GM23248 (cell line): ENCODE results near the gene HAUS5.

Experiments used
- EZH2 ChIP-seq: fragments of 200-600 bp; sonication (generic); IDR thresholded peaks from 2 replicates; pipeline ENCODE4 v1.6.1; 2018; ENCODE audit warnings: antibody characterized with exemption, mild to moderate bottlenecking; ENCODE audit not compliant: insufficient read depth, poor library complexity, severe bottlenecking
- EZH2phosphoT487 ChIP-seq: fragments of 200-600 bp; sonication (generic); IDR thresholded peaks from 2 replicates; pipeline ENCODE4 v1.6.1; 2018; ENCODE audit warnings: antibody characterized with exemption, moderate library complexity, mild to moderate bottlenecking, low read depth; ENCODE audit not compliant: insufficient read depth

DNA sequence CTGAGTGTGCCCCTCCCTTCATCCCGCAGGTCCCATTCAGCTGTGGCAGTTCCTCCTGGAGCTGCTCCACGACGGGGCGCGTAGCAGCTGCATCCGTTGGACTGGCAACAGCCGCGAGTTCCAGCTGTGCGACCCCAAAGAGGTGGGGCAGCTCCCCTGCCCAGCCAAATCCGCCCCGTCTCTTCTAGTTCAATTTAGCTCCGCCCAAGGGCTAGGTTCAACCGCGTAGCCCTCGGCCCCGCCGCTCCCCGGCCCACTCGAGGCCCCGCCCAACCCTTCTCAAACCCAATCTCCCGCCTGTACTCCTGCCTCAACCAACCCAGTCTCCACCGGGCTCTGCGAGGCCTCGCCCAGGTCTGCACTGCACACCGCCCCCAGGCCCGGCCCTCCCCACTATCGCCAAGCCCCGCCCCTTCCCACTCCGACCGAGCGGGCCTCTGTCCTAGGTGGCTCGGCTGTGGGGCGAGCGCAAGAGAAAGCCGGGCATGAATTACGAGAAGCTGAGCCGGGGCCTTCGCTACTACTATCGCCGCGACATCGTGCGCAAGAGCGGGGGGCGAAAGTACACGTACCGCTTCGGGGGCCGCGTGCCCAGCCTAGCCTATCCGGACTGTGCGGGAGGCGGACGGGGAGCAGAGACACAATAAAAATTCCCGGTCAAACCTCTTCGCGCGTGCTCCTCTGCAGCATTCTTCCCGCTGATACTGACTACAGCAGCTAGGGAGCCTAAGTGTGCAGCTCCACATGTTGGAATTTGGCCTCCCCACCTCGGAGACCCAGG is 31.9 kb downstream of the HAUS5 start:
- no peak for TF ChIP-seq EZH2
- no peak for TF ChIP-seq EZH2phosphoT487
